ENCODE results near the gene SERPINC1.
"Not testable (repeated sequence)": the region's sequence is repeated elsewhere in the genome, so short reads cannot be mapped to it uniquely, and the experiment has no call there.

The SERPINC1 gene

GRCh38 chr1:173888749-173889148 is 28.4 kb downstream of the SERPINC1 start:
- H3K4me3 Mint-ChIP-seq: no peak overlapping the region
- TF ChIP-seq CTCF (IDR thresholded peaks at IDR 0.05; ENCODE audit: unreplicated experiment in 3 of 3): no peak
- H3K36me3 Mint-ChIP-seq (ENCODE audit: low read depth): peaks cover 40% of the 10 kb centered on the region
- no peaks in the 10 kb centered on the region for H3K9me3 Mint-ChIP-seq
- no peaks in the 10 kb centered on the region for H3K4me1 Mint-ChIP-seq
- no peak overlapping the region for H3K27ac Mint-ChIP-seq
- no peaks in the 10 kb centered on the region for H3K27me3 Mint-ChIP-seq (ENCODE audit: low read depth)

GRCh38 chr1:173887627-173888026 is 29.5 kb downstream of the SERPINC1 start:
- no peak overlapping the region for H3K4me3 Mint-ChIP-seq
- no peaks in the 10 kb centered on the region for H3K27me3 Mint-ChIP-seq (ENCODE audit: low read depth)
- no peak for TF ChIP-seq CTCF (IDR thresholded peaks at IDR 0.05; ENCODE audit: unreplicated experiment in 3 of 3)
- H3K4me1 Mint-ChIP-seq: no peaks in the 10 kb centered on the region
- H3K27ac Mint-ChIP-seq: no peak overlapping the region
- no peaks in the 10 kb centered on the region for H3K9me3 Mint-ChIP-seq
- H3K36me3 Mint-ChIP-seq (ENCODE audit: low read depth): peaks cover 37% of the 10 kb centered on the region

- Mint-ChIP-seq H3K9me3 (no peaks in the 10 kb centered on the region), H3K27ac (no peak overlapping the region), H3K4me1 (no peaks in the 10 kb centered on the region), H3K27me3 (ENCODE audit: low read depth) (no peaks in the 10 kb centered on the region), H3K36me3 (ENCODE audit: low read depth) (peaks cover 33% of the 10 kb centered on the region), H3K4me3 (no peak overlapping the region)
- no peak for TF ChIP-seq CTCF (IDR thresholded peaks at IDR 0.05; ENCODE audit: unreplicated experiment in 3 of 3)
Observed at GRCh38 chr1:173886746-173887611, 30.1 kb downstream of the SERPINC1 start.

GRCh38 chr1:173884701-173885100 is 32.4 kb downstream of the SERPINC1 start:
- H3K27me3 Mint-ChIP-seq (ENCODE audit: low read depth): no peaks in the 10 kb centered on the region
- H3K4me1 Mint-ChIP-seq: no peaks in the 10 kb centered on the region
- H3K4me3 Mint-ChIP-seq: no peak overlapping the region
- TF ChIP-seq CTCF (IDR thresholded peaks at IDR 0.05; ENCODE audit: unreplicated experiment in 3 of 3): no peak
- no peak overlapping the region for H3K27ac Mint-ChIP-seq
- H3K36me3 Mint-ChIP-seq (ENCODE audit: low read depth): peaks cover 46% of the 10 kb centered on the region
- no peaks in the 10 kb centered on the region for H3K9me3 Mint-ChIP-seq

- H3K36me3 Mint-ChIP-seq (ENCODE audit: low read depth): peaks cover 51% of the 10 kb centered on the region
- not testable (repeated sequence) for H3K4me1 Mint-ChIP-seq; H3K27me3 Mint-ChIP-seq (ENCODE audit: low read depth); H3K27ac Mint-ChIP-seq; H3K4me3 Mint-ChIP-seq; H3K9me3 Mint-ChIP-seq
Observed at GRCh38 chr1:173881117-173881516, 36.0 kb downstream of the SERPINC1 start.

- Mint-ChIP-seq H3K27me3 (ENCODE audit: low read depth) (no peaks in the 10 kb centered on the region), H3K4me1 (peaks cover 3% of the 10 kb centered on the region), H3K36me3 (ENCODE audit: low read depth) (peaks cover 58% of the 10 kb centered on the region), H3K4me3 (no peak overlapping the region), H3K9me3 (no peaks in the 10 kb centered on the region), H3K27ac (no peak overlapping the region)
- no peak for TF ChIP-seq CTCF (IDR thresholded peaks at IDR 0.05; ENCODE audit: unreplicated experiment in 3 of 3)
Observed at GRCh38 chr1:173878251-173878650, 38.9 kb downstream of the SERPINC1 start.
